GM18951 (cell line): ENCODE results near the gene LENG9.

Source experiments
- POLR2A ChIP-seq: IDR thresholded peaks from 4 replicates; pipeline ENCODE4 v1.6.1; 2011; ENCODE audit warnings: mild to moderate bottlenecking; ENCODE audit not compliant: insufficient read length, insufficient read depth; ENCODE audit errors: extremely low read depth
- in situ Hi-C: fragments of 300-500 bp; cut with MboI; formaldehyde crosslinking; loops from one replicate; pipeline ENCODE4 v1.12.0; 2022; ENCODE audit warnings: low sequenced_read_pairs, mixed read lengths, inconsistent platforms; ENCODE audit not compliant: unreplicated experiment

LENG9 gene

DNA sequence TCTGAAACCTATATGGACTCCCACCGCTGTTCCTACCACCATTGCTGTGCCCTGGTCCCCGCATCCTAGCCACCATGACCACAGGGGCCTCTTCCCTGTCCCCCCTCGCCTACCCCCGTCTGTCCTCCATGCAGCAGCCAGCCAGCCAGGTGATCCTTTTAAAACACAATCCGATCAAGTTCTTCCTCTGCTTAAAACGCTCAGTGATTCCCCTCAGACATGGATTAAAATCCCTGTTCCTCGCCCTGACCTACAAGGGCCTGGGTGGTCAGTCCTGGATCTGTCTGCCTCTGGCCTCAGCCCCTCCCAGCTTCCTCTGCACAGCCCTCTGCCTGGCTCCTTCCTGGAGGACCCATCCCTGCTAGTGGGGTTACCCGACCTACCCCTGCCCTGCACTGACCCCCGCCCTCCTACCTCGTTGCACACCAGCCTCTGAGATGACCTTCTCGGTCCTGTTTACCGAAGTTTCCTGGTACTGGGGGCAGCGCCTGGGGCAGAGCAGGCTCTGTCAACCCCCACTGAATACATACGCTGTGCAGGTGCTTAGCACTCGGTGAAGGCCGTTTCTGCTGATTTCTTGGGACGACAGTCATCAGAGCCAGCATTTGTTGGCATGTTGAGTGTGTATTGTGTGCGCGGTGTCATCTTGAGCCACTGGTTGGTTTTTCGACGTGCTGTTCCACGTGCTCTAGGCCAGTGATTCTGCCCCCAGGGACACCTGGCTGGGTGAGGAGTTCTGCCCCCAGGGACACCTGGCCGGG is 29.3 kb downstream of the LENG9 start:
- no peak for TF ChIP-seq POLR2A
- in situ Hi-C loops = no loop called here

DNA sequence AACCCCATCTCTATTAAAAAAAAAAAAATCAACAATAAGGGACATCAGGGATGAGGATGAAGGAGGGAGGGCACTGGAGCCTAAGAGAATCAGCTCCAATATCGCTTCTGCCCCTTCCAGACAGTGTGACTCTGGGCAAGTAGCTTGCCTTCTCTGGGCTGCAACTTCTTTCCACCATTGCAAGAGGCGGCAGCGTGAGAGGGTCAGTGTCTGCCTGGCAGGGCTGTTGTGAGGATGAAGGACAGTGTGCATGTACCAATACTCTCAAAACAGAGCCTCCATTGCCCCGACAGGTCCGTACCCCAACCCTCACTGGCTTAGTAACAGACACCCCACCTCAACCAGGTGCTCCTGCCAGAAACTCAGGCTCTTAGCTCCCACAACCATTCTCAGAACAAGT is 29.9 kb downstream of the LENG9 start:
- TF ChIP-seq POLR2A = no peak
- in situ Hi-C loops = no loop called here

DNA sequence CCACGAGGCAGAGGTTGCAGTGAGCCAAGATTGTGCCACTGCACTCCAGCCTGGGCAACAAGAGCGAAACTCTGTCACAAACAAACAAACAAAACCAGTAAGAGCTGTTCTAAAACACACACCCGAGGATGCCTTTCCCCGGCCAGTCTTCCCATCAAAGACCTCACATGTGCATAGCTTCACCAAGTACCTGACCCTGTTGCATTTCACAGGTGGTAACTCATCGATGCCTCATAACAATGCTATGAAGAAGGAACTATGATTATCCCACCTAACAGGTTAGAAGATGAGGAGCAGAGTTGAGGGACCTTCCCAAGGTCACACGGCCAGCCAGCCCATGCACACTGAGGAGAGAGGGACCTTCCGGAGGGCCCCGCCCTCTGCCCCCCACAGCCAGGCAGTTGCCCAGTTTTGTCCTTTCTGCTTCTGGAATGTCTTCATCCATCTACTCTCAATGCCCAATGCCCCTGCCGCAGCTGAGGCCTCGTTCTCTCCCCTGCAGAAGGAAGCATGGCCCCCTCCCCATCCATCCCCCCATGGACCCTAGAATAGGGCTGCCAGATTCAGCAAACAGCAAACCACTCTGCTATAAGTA is 31.3 kb downstream of the LENG9 start:
- in situ Hi-C loops = no loop called here
- no peak for TF ChIP-seq POLR2A

DNA sequence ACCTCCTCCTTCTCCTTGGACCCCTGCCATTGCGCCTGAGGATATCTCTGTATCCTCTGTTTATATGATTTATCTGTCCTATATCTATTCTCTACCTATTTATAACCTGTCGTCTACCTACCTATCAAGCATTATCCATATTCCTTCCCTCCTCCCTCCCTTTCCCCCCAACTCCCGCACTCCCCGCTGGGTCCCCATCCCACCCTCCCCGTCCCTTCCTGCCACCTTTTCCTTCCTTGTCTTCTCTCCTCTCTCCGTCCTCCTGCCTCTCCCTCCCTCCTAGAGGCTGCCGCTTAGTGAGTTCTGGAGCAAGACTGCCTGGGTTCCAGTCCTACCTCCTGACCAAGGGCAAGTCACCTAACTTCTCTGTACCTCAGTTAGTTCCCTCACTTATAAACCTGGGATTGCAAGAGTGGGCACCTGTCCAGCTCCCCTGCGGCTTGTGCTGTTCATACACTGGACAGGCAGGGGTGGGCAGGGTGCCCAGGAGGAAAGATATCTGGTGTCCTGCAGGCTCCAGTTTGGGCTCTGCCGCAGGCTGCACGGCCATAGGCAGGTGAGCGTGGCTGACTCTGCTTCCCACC is 32.2 kb downstream of the LENG9 start:
- in situ Hi-C loops = no loop called here
- no peak for TF ChIP-seq POLR2A

DNA sequence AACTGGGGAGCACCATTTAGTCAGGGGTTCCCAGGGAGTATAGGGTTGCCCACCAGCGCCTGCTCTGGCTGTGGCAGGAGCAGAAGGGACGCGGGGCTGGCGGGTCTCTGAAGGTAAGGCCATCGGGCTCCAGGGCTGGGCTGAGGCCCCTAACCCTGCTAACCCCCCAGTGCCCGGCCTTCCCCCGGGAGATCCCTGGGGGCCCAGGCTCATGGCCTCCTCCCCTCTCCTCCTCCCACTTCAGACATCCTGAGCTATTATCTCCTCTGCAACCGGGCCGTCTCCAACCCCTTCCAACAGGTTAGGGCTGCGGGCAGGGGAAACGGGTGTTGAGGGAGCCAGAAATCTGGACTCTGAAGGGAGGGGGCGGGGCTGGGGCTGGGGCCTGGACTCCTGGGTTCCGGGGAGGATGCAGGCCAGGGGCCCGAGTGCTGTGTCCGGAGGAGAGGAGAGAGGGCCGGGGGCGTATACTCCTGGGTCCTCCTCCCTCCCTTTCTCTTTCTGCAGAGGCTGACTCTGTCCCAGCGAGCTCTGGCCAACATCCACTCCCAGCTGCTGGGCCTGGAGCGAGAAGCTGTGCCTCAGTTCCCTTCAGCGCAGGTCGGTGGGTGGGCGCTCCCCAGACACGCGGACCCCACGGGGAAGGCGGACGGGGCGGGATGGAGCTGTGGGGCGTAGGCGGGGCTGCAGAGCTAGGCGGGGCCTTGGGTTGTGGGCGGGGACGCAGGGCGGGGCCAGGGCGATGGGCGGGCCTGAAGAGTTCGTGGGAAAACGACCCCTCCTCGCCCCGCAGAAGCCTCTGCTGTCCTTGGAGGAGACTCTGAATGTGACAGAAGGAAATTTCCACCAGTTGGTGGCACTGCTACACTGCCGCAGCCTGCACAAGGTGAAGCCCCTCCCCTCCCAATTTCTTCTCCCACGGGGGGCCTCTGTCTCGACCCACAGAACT is 33.0 kb downstream of the LENG9 start:
- no peak for TF ChIP-seq POLR2A
- in situ Hi-C loops = no loop called here

DNA sequence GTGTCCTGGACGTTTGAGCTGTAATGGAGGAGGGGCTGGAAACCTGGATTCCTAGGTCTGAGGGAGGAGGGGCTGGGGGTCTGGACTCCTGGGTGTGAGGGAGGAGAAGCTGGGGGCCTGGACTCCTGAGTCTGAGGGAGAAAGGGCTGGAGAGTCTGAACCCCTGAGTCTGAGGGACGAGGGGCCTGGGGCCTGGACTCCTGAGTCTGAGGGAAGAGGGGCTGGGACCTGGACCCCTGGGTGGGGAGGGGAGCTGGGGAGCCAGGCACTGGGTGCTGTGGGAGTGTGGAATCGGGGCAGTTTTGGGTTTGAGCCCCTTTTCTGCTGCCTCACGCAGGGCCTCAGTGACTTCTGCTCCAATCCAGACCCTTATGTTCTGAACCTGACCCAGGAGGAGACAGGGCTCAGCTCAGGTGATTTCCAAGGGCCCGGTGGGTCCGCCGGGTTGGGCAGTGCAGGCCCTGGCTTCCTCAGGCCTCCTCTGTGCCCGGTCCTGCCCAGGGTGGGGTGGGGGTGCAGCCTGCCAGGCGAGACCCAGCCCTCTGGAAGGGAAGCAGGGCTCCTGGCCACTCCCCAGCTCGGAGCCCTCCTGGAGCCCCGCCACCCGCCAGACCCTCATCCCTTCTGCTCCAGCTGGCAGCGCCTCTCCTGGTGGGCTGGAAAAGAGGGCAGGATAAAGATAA is 33.9 kb downstream of the LENG9 start:
- in situ Hi-C loops = no loop called here
- TF ChIP-seq POLR2A = no peak

DNA sequence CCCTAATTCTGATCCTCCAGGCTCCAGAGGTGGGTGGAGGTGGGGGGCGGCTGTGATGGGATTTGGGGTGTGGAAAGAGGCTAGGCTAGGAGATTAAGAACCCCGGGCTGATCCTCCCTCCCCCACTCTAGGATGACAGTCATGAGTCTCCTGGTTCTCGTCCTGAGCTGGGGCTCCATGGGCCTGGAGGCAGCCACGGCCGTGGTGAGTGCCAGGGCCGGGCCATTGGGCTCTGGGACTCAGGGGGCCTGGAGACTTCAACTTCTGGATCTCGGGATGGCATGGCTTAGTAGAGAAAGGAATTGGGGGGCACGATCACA is 34.4 kb downstream of the LENG9 start:
- in situ Hi-C loops = no loop called here

DNA sequence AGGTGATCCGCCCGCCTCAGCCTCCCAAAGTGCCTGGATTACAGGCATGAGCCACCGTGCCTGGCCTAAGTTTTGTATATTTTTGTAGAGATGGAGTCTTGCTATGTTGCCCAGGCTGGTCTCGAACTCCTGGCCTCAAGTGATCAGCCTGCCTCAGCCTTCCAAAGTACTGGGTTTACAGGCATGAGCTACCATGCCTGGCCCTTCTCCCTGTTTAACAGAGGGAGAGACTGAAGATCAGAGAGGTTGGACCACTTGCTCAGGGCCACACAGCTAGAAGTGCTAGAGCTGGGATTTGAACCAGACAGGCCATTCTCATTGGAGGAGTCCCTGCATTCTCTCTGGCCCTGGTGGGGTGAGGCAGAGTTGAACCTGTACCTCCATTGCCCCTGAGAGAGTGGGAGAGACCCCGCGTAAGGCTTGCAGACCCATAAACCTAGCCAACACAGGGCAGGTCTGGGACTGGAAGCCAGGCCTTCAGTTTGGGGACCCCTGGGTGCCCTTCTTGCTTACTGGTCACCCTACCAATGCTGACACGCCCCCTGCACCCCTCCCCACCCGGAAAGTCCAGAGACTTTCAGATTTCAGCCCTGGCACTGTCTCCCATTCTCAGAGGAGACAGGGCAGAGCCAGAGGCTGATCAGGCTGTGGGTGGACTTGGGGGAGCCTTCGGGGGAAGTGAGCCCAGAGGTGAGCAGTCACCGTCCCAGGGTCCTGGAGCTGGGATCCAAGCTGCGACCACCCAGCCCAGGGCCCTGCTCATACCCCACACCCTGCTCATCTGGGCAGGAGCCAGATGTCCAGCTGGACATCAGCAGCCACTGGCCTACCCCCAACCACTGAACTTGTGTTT is 35.0 kb downstream of the LENG9 start:
- in situ Hi-C loops = no loop called here
- TF ChIP-seq POLR2A = no peak

More for the DNA sequence above, 34.4 kb downstream of the LENG9 start:
- no peak for TF ChIP-seq POLR2A

DNA sequence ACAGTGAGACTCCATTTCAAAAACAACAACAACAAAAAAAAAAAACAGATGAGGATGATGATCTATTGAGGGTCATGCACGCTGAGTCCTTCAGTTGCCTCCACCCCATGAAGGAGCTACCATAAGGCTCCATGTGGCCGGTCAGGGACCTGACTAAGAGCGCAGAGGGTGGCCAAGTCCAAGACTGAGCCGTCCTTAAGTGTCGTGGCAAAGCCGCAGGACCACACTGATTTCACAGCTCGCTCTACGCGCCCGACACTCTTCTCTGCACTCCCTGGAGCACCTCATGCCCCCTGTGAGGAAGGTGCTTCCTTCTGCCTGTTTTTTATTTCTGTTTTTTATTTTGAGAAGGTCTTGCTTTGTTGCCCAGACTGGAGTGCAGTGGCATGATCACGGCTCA is 36.0 kb downstream of the LENG9 start:
- TF ChIP-seq POLR2A = no peak
- in situ Hi-C loops = no loop called here

DNA sequence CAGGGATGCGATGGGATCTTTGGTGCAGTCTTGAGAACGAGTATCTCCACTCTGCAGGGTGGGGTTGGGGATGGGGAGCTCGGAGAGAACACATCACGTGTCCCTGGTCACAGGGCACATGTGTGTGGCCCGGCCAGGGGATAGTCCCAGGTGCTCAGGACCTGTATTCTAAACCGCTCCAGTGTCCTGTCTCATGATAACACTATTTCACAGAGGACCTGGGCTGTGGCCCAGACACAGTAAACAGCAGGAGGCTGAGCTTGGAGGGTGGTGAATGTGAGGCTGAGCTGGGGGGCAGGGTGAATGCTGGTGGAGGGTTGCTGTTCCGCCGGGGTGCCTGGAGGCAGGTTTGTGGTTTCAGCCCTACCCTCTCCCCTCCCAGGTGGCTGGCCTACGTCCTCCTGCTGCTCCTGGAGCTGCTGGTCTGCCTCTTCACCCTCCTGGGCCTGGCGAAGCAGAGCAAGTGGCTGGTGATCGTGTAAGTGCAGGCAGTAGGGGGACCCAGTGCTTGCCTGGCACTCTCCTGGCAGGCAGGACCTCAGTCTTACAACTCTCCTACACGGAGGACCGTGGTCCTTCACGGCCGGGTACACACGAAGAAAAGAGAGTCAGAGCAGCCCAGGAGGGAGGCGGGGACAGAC is 37.2 kb downstream of the LENG9 start:
- in situ Hi-C loops = no loop called here
- no peak for TF ChIP-seq POLR2A

DNA sequence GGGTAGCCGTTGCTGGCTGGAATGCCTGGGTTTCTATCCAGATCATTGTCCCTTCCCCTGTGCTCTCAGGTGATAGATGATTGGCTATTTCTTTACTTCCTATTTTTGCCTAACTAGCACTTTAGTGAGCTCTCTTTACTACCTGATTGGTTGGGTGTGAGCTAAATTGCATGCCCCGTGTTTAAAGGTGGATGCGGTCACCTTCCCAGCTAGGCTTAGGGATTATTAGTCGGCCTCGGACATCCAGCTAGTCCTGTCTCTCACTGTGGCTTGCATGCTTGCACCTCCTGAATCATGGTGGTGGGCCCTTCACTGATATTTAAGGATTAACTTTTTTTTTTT is 38.2 kb downstream of the LENG9 start:
- in situ Hi-C loops = no loop called here
- TF ChIP-seq POLR2A = no peak
